OCI-LY3 (cell line): ENCODE results near the gene CCSER1.

Experiments
- H2AFZ ChIP-seq: fragments of 200-600, 300-600 bp; shearing (Covaris generic); 2 replicates; pipeline ENCODE4 v1.6.0; 2014; ENCODE audit warnings: antibody characterized with exemption, low read depth, low read length
- H3K27ac ChIP-seq: fragments of 200-600, 300-600 bp; sonication (generic); 2 replicates; pipeline ENCODE4 v1.5.1; 2014; ENCODE audit warnings: mild to moderate bottlenecking, low read length, moderate library complexity, mixed read lengths
- H3K27me3 ChIP-seq: fragments of 200-600, 300-600 bp; sonication (generic); 2 replicates; pipeline ENCODE4 v1.6.1; 2014; ENCODE audit warnings: low read depth, low read length, mixed read lengths
- H3K36me3 ChIP-seq: fragments of 200-600, 300-600 bp; sonication (generic); replicated peaks from 2 replicates; pipeline ENCODE3; 2014; ENCODE audit warnings: low read depth, low read length, mixed read lengths
- H3K4me1 ChIP-seq: fragments of 300-600, 200-600 bp; sonication (generic); 2 replicates; pipeline ENCODE4 v1.6.1; 2014; ENCODE audit warnings: low read length, mixed read lengths
- H3K4me2 ChIP-seq: fragments of 200-600, 300-600 bp; sonication (generic); 2 replicates; pipeline ENCODE4 v1.6.1; 2014; ENCODE audit warnings: low read length, mixed read lengths
- H3K4me3 ChIP-seq: fragments of 300-600, 200-600 bp; sonication (generic); 2 replicates; pipeline ENCODE4 v1.5.1; 2014; ENCODE audit warnings: antibody characterized with exemption, mild to moderate bottlenecking, low read length, moderate library complexity
- H3K79me2 ChIP-seq: fragments of 300-600, 200-600 bp; shearing (Covaris generic); 2 replicates; pipeline ENCODE4 v1.6.1; 2014; ENCODE audit warnings: mild to moderate bottlenecking, low read length, mixed read lengths
- H3K9ac ChIP-seq: fragments of 300-600, 200-600 bp; shearing (Covaris generic); 2 replicates; pipeline ENCODE4 v1.6.0; 2014; ENCODE audit warnings: mild to moderate bottlenecking, low read length, moderate library complexity
- H3K9me3 ChIP-seq: fragments of 200-600, 300-600 bp; shearing (Covaris generic); 2 replicates; pipeline ENCODE4 v1.6.1; 2014; ENCODE audit warnings: low read length, mixed read lengths; ENCODE audit not compliant: insufficient read depth
- H4K20me1 ChIP-seq: fragments of 200-600, 300-600 bp; sonication (generic); 2 replicates; pipeline ENCODE4 v1.6.1; 2016; ENCODE audit warnings: low read length, mixed read lengths; ENCODE audit not compliant: insufficient read depth
- CTCF ChIP-seq: fragments of 200-600, 300-600 bp; sonication (generic); IDR thresholded peaks from 2 replicates; pipeline ENCODE4 v1.5.1; 2014; ENCODE audit warnings: antibody characterized with exemption, low read length, low read depth
- EZH2phosphoT487 ChIP-seq: fragments of 200-600 bp; shearing (Covaris generic); IDR thresholded peaks from 2 replicates; pipeline ENCODE4 v1.6.1; 2018; ENCODE audit warnings: antibody characterized with exemption, mixed run types, low read depth

CCSER1 gene

GRCh38 chr4:91527056-91527455, 1399.9 kb downstream of the CCSER1 start:
- Histone ChIP-seq H3K9ac (no peak overlapping the region), H3K27me3 (no peaks in the 10 kb centered on the region), H4K20me1 (no peaks in the 10 kb centered on the region), H3K27ac (no peak overlapping the region), H2AFZ (no peak overlapping the region), H3K9me3 (no peaks in the 10 kb centered on the region), H3K36me3 (no peaks in the 10 kb centered on the region), H3K4me2 (no peak overlapping the region), H3K4me3 (no peak overlapping the region), H3K79me2 (no peaks in the 10 kb centered on the region), H3K4me1 (no peaks in the 10 kb centered on the region)
- no peak for TF ChIP-seq CTCF
- no peak for TF ChIP-seq EZH2phosphoT487

GRCh38 chr4:91567594-91567993, 1440.4 kb downstream of the CCSER1 start:
- H3K9ac ChIP-seq: no peak overlapping the region
- no peaks in the 10 kb centered on the region for H3K4me1 ChIP-seq
- H2AFZ ChIP-seq: no peak overlapping the region
- no peaks in the 10 kb centered on the region for H3K36me3 ChIP-seq
- no peaks in the 10 kb centered on the region for H3K27me3 ChIP-seq
- no peak overlapping the region for H3K27ac ChIP-seq
- H3K79me2 ChIP-seq: no peaks in the 10 kb centered on the region
- H3K4me2 ChIP-seq: no peak overlapping the region
- H4K20me1 ChIP-seq: no peaks in the 10 kb centered on the region
- H3K4me3 ChIP-seq: no peak overlapping the region
- TF ChIP-seq CTCF: no peak
- TF ChIP-seq EZH2phosphoT487: no peak
- no peaks in the 10 kb centered on the region for H3K9me3 ChIP-seq

GRCh38 chr4:91577864-91578263, 1450.7 kb downstream of the CCSER1 start:
- H3K27ac ChIP-seq: no peak overlapping the region

GRCh38 chr4:91590260-91590659, 1463.1 kb downstream of the CCSER1 start:
- no peak for TF ChIP-seq CTCF
- TF ChIP-seq EZH2phosphoT487: no peak
- Histone ChIP-seq H3K79me2 (no peaks in the 10 kb centered on the region), H3K4me2 (no peak overlapping the region), H2AFZ (peak overlapping the region; percentile 11; the same call in 1 of the 2 replicates), H3K27me3 (no peaks in the 10 kb centered on the region), H3K4me1 (no peaks in the 10 kb centered on the region), H3K9ac (no peak overlapping the region), H4K20me1 (no peaks in the 10 kb centered on the region), H3K9me3 (no peaks in the 10 kb centered on the region), H3K27ac (no peak overlapping the region), H3K36me3 (no peaks in the 10 kb centered on the region), H3K4me3 (no peak overlapping the region)

More at GRCh38 chr4:91577864-91578263, 1450.7 kb downstream of the CCSER1 start:
- Histone ChIP-seq H3K27me3 (no peaks in the 10 kb centered on the region), H4K20me1 (no peaks in the 10 kb centered on the region), H3K4me3 (no peak overlapping the region), H3K9me3 (no peaks in the 10 kb centered on the region), H3K9ac (no peak overlapping the region), H3K79me2 (no peaks in the 10 kb centered on the region), H3K4me1 (no peaks in the 10 kb centered on the region), H3K36me3 (no peaks in the 10 kb centered on the region), H3K4me2 (no peak overlapping the region), H2AFZ (no peak overlapping the region)
- no peak for TF ChIP-seq CTCF
- no peak for TF ChIP-seq EZH2phosphoT487
